ENCODE results near the gene ATP11A.

Gene ATP11A

DNA sequence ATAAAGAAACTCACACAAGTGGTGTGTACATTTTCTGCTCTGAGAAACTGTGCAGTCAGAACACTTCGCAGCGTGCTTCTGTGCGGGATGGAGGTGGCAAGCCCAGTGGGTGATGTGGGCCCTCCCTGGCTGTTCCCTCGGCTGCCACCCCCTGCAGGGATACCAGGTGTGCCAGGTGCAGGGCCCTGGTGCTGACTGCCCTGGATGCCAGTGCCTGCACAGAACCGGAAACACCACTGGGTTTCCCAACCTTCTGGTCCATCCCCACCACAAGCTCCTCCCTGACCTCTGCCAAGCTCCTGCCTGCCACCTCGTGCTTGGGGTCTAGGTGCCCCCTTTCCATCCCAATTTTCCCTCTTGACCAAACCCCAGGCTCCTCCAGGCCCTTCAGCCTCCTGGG lies 197.3 kb downstream of the ATP11A start:
- DNase-seq, result no peak

DNA sequence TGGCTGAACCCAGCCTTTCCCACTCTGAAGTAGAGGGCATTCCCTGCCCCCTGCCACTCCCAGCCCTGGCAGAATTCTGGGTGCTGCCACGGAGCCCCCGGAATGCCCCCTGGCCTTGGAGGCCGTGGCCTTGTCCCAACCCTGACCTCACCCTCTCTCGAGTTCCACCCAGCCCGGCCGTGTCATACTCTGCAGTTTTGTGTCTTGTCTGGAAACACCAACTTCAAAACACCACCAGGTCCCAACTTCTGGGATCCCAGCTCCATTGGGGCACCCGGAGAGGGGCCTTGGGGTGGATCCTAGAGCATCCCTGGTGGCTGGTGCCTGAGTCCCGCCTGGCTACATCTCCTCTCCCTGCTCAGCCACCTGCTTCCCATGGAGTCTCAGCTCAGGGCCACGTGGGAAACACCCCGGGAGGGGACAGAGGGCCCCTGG lies 197.7 kb downstream of the ATP11A start:
- no peak for DNase-seq

DNA sequence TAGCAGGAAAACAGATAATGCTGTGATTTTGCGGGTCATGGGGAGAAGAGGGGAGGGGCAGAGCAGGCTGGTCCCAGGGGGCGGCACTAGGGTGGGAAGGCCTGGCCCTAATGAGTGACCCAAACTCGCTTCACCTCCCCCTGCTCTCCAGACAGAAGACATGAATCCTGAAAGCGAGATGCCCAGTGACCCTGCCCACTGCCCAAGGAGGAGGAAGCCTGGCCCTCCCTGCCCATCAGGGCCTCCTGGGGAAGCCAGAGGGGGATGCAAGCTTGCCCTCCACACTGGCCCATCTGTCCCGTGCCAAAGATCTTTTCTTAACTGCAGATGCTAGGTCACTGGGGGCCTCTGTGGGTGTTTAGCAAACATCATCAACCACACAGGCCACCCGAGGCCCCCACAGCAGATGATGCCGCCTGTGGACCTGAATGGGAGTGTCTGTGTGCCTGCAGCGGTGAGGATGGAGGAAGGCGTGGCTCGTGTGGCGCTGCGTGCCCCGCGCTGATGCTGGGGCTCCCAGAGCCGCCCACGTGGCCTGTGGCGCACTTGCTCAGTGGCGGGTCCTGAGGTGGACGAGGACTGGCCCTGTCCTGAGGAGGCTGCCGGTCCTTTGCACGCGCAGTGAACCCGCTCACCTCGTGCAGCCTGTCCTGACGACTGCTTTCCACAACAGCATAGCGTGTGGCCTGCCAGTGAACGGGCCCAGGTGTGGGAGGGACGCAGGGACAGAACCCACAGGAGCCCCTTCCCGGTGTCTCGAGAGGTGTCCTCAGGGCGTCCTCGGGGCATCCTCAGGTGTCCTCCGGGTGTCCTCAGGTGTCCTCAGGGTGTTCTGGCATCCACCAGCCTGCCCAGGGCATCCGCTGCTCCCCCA lies 198.6 kb downstream of the ATP11A start:
- no peak for DNase-seq

DNA sequence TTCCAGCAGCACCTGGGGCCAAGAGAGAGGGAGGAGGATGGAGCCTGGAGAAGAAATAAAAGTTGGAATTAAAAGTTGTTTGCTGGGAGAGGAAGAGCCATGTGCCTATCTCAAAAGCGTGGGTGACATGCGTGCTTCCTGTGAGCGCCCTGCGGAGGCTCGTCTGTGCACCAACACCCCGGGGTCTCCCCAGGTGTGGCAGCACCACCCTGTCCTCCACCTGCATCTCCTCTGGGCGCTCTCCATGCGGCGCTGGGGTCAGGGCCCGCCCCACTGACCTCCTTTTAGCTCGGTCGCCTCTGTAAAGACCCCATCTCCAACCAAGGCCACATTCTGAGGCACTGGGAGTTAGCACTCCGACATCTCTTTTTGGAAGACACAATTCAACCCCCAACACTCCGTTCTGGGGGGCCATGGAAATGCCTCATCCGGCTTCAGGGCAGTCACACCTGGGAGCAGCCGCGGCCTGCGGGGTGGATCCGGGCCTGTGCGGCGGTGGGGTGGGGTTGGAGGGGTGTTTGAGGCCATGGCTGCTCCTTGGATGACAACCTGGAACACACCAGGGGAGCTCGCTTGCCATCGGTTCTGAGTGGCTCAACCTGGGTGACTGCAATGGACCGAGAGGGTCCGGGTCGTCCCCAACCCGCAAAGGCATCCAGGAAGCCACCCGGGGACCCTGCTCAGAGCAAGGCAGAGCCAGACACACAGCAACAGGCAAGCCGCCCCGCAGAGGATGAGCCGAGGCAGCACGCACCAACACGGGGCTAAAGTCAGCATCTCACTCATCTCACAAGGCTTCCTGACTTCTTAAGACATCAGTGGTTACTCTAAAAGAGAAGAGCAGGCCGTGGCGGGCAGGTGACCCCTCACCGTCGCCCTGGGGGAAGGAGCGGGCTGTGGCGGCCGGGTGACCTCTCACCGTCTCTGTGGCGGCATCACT lies 199.8 kb downstream of the ATP11A start:
- DNase-seq, result no peak

DNA sequence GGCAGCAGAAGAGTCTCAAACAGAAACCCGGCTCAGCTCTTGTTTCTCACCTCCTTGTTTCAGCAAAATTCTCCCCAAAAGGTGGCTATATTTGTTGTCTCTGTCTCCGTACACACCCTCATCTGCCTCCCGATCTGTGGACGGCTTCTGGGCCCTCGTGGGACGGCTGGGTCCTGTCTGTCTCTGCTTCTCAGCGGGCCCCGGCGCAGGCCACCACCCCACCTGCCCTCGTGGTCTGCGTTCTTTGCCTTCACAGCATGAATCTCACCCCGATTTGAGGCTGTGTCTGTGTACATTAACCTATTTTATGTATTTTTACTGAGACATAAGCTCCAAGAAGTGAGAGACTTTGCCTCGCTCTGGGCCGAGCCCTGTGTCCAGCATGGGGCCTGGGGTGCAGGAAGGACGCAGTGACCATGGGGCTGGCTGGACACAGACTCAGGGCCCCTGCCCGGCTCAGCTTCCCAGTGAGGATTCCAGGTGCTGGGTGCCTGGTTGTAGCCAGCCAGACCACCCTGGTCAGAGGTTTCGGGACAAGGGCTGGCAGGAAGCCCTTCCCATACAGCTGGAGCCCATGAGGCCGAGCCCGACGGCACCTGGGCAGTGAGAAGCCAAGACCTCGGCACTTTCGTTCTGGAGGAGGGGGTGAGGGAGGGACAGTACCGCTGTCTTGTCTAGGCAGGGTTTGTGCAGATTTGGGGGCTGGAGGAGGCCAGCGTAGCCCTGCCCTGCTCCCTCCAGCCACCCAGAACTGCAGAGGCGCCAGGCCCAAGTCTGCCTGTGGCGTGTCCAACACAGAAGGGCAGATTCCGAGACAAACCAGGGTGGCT lies 200.7 kb downstream of the ATP11A start:
- DNase-seq, result no peak

- DNase-seq, result no peak
These were observed 201.9 kb downstream of the ATP11A start for GRCh38 chr13:112891477-112892401.

DNA sequence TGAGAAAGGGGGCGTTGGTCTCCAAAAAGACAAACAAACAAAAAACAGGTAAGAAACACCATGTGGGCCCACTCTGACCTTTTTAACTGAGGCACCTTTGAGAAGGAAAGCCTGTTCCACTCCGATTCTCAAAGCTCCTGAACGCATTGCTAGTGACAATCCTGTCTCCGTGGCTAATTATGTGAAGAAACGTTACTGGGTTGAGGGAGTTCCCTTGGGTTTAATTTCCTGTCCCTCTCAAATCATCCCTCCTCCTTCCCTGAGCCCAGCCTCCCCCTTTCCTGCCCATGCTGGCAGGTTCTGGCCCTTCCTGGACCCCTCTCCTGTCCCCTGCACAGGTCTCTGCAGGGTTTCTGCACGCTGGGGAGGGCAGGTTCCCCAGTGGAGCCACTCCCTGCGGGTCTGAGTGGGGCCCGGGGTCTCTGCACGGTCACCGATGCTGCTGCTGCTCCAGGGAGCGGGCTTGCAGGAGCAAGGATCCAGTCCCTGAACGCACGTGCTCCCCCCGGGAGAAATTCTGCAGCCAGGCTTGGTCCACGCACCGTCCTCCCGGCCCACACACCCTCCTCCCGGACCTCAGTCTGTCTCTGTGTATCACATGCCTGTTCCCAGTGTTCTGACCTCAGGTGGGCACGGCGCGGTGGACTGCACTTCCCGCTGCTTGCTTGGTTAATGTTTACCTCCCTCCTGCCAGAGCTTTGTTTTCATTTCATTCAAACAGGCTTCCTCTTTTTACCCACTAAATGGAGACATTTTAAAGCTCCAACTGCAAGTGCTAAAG lies 202.8 kb downstream of the ATP11A start:
- DNase-seq, result no peak

GRCh38 chr13:112893207-112893569 lies 203.3 kb downstream of the ATP11A start:
- DNase-seq, result no peak

- no peak for DNase-seq
These were observed 204.0 kb downstream of the ATP11A start for GRCh38 chr13:112893570-112894422.

GRCh38 chr13:112894423-112894672 lies 204.5 kb downstream of the ATP11A start:
- DNase-seq, result no peak

DNA sequence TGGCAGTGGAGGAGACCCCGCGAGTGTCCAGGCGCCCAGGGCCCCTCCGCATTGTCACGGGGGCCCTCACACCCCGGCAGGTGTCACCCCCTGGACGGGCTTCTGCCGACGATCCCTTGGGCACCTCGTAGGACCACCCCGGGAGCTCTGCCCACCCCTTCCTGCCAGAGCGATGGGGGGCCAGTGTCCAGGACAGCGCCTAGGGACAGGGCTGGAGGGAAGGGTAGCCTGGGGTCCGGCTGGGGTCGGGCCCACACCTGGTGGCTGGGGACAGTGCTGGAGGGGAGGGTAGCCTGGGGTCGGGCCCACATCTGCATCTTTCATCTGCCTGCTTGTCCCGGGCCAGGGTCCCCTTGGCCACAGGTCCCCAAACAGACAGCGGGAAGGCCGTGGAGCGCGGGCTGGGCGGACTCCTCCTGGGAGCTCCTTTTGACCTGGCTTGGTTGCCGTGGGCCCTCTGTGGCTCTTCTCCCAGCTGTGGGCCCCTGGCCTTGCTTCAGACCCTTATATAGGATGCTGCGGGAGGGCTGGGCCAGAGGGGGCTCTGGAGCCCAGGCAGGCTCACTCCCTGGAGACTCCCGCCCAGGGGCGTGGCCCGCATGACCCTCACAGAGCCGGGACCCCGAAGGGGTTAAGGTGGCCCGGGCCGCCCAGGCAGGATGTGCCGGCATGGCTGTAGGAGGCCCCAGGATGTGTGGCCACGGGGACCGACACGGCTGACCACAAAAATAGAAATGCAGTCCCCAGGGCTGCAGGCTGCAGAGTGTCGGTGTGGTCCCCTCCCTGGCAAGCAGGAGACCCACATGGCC lies 205.0 kb downstream of the ATP11A start:
- no peak for DNase-seq

DNA sequence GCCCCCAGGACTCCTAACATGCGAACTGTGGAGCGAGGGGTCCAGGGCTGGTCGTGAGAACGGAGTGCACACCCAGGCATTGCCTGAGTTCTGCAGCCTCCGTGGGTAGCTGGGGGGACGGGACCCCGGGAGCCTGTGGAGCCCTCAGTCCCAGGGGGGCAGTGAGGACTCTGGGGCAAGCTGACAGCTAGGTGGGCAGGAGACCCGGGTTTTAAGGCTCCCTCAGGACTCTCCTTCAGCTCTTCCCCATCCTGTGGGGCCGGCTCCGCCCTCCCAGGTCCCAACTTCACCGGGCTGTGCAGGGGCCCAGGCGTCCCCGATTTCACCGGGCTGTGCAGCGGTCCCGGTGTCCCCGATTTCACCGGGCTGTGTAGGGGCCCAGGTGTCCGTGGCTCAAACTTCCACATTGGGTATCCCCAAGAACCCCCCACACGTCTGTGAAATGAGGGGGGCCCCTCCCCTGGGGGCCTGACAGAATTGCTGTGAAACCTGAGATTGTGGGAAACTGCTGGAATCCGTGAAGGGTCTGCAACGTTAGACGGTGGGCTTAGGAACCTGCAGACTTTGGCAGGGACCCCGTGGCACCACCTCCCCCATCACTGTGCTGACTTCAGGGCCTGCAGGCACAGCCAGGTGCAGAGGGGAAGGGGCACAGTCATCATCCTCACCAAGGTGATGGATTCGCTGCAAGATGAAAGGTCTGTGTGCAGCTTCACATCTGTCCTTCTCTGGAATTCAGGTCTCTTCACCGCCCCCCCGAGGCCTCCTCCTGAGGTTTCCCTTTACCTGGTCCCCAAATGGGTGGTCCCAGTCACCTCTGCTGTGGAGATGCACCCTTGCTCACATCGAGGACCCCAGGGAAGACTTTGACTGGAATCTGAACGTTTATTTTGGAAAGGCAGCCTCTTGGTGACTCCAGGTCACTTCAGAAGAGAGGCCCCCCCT lies 206.0 kb downstream of the ATP11A start:
- no peak for DNase-seq

DNA sequence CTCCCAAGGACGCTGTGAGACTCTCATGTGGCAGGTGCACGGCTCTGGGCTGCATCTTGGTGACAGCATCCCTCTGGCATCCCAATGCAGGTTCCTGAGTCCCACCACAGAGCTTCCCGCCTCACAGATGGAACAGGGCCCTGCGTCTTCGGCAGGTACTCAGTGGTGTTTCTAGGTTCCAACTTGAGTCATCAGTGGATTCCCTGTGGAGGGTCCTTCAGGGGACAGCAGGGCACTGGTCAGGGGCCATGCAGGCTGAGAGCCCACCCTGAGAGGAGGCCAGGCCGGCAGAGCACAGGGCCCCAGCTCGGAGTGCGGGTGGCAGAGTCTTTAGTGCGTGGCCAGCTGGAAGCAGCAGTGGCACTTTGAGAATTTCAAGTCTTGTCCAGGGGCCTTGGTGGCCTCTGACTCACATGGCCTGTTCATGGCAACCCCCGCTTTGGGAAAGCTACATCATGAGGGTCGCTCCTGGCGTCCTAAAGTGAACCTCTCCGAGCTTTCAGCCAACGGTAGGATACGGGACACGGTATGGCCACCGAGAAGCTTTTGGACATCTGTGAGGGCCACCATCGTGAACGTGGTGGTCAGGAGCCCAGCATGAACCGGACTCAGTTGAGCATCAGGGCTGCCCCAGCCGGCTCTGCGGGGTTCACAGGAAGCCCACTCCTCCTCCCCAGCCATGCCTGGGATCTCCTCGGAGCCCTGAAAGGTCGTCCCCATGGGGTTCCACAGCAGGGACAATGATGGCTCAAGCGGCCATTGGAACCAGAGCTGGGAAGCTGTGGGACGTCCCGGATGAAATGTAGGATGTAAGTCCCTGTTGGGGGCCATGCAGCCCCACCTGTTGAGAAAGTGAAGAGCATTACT lies 207.1 kb downstream of the ATP11A start:
- no peak for DNase-seq

GRCh38 chr13:112897603-112897955 lies 207.7 kb downstream of the ATP11A start:
- DNase-seq, result no peak

DNA sequence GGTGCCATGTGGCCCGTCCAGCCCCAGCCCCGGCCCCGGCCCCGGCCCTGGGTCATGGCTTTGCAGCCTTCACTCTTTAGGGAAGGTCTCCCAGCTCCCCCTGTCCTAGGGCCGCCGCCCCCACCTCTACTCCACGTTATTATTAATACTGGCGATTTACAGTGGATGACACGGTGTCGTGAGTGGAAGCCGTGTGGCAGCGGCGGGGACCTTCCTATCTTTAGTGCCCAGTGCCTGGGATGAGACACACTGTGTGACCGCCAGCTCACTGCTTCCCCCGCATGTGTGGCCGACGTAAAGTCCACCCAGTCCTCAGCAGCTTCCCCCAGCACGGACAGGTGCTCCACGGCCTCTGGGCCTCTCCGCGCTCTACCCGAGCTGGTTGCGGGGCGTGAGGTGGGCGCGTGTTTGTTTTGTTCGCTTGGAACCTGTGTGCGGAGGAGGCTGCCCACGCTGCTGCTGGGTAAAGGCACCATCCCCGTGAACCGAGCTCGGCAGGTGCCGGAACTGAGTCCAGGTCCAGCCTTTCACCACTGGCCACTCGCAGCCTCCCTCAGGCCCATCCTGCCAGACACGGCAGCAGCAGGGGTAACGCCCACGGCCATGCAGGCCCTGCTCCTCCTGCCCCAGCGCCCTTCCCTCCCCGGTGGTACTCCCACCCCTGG lies 208.2 kb downstream of the ATP11A start:
- DNase-seq, result no peak

DNA sequence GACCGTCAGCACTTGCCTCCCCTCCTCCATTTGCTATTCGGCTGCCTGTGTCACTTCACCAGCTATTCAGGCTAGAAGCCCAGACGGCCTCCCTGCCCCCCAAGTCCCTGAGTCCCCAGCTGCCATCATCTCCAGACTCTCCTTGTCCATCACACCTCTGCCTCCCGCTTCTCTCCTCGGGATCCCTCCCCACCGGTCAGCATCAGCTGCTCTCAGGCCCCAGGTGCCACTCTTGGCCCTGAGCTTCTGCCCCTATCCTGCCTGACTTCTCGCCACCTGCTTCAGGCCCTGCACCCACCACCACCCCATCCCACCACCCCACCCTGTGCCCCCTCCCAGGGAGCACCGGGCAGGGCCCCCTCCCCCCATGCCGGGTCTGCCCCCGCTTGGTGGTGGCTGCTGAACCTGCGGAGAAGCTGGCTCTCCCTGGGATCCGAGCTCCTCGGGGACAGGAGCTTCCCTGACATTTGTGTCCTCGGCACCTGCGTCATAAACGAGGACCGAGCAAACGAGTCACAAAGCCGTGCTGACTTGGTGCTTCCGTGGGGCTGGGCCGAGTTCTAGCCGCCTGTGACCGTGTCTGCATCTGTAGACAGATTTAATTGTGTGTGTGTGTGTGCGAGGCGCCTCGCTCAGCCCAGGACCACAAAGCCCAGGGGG lies 208.9 kb downstream of the ATP11A start:
- DNase-seq, result no peak
